DMS153 treated with DMSO at 0.1 percent for 48 hours (cell line): ENCODE measurements around the gene TDRKH.

Experiments
- DNase-seq: peaks from one replicate; lab custom pipeline; 2025; ENCODE audit not compliant: unreplicated experiment; lab: John Stamatoyannopoulos, UW

TDRKH gene

GRCh38 chr1:151790071-151790939, at the start of gene TDRKH:
Gene TDRKH (minus strand): TSS chr1:151790500. CDS start chr1:151783022, 7,478 bp downstream.
- peak; percentile 99 for DNase-seq

GRCh38 chr1:151839457-151840403, 49.4 kb upstream of the TDRKH start, which contains the start of gene C2CD4D:
Gene C2CD4D (minus strand): TSS chr1:151839820. CDS start chr1:151838989, 831 bp downstream.
- peak; percentile 77 for DNase-seq

- no peak for DNase-seq
These were observed 48.7 kb upstream of the TDRKH start for GRCh38 chr1:151839082-151839412.

- DNase-seq = no peak
These were observed 48.2 kb upstream of the TDRKH start for GRCh38 chr1:151838222-151839081.

GRCh38 chr1:151837884-151838221, 47.6 kb upstream of the TDRKH start:
- DNase-seq = no peak

GRCh38 chr1:151837197-151837596, 46.9 kb upstream of the TDRKH start:
- DNase-seq = no peak

GRCh38 chr1:151835596-151835995, 45.3 kb upstream of the TDRKH start:
- DNase-seq = no peak

GRCh38 chr1:151834239-151834638, 43.9 kb upstream of the TDRKH start:
- no peak for DNase-seq

- no peak for DNase-seq
These were observed 43.0 kb upstream of the TDRKH start for GRCh38 chr1:151833172-151833900.

GRCh38 chr1:151832318-151832980, 42.1 kb upstream of the TDRKH start:
- DNase-seq = peak; percentile 80

GRCh38 chr1:151831605-151832004, 41.3 kb upstream of the TDRKH start, which contains the start of gene RORC:
Gene RORC (minus strand): TSS chr1:151831802. CDS start chr1:151831764, 38 bp downstream.
- no peak for DNase-seq

- no peak for DNase-seq
These were observed 40.9 kb upstream of the TDRKH start for GRCh38 chr1:151831256-151831591.

GRCh38 chr1:151830055-151830454, 39.8 kb upstream of the TDRKH start:
- DNase-seq = no peak

- no peak for DNase-seq
These were observed 39.2 kb upstream of the TDRKH start for GRCh38 chr1:151829352-151830046.

GRCh38 chr1:151828921-151829320, 38.6 kb upstream of the TDRKH start:
- DNase-seq = no peak

GRCh38 chr1:151827853-151828252, 37.6 kb upstream of the TDRKH start:
- no peak for DNase-seq

- no peak for DNase-seq
These were observed 35.7 kb upstream of the TDRKH start for GRCh38 chr1:151825751-151826660.

GRCh38 chr1:151825204-151825603, 34.9 kb upstream of the TDRKH start:
- DNase-seq = no peak
